Activated CD4-positive, alpha-beta T cell treated with anti-CD3 and anti-CD28 coated beads, Interleukin-10, Interleukin-2, amounts not matched to agents 100 ng/mL and 50 ng/mL, durations not matched to agents 16 hours and 8 hours (primary cell): ENCODE measurements around the gene SORL1.
"Not testable (repeated sequence)": the region's sequence is repeated elsewhere in the genome, so short reads cannot be mapped to it uniquely, and the experiment has no call there.

Experiments used
- DNase-seq: peaks from one replicate; pipeline ENCODE4 v3.0.0-alpha.2; 2020

The SORL1 gene

DNA sequence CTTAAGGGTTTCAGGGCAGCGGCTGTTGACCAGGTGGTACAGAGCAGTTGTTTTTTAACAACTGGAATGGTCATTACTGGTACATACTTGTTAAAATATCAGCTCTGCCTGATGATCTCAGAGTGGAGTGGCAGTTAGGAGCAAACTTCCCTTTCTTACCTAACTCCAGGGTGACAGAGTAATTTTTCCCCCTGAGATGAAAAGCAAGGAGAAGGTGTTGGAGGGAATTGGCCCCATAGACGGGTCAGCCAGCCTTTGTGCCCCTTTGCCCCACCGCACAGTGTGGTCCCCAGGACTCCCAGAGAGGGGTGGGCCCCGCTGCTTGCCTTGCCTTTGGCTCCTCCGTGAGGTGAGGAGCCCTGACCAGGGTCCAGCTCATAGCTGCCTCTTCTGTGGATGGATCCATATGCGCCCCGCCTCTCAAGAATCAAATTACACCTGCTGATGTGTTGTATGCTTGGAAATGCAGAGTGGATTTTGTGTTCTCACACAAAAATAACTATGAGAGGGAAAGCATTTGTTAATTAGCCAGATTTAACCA, 27.7 kb downstream of the SORL1 start:
- DNase-seq, result no peak

DNA sequence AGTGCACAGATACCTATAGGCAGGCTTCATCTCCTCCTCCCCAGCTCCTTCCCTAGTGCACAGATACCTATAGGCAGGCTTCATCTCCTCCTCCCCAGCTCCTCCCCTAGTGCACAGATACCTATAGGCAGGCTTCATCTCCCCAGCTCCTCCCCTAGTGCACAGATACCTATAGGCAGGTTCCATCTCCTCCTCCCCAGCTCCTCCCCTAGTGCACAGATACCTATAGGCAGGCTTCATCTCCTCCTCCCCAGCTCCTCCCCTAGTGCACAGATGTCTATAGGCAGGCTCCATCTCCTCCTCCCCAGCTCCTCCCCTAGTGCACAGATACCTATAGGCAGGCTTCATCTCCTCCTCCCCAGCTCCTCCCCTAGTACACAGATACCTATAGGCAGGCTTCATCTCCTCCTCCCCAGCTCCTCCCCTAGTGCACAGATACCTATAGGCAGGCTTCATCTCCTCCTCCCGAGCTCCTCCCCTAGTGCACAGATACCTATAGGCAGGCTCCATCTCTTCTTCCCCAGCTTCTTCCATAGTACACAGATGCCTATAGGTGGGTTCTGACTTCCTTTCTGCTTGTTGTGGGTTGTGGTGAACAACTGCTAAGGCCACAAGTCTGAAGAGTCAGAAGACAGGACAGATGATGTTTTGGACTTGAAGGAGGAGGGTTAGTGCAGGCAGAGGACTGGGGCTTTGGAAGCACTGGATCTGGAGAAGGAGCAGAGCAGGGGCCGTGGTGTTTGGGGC, 29.5 kb downstream of the SORL1 start:
- DNase-seq, result peak; percentile 87

DNA sequence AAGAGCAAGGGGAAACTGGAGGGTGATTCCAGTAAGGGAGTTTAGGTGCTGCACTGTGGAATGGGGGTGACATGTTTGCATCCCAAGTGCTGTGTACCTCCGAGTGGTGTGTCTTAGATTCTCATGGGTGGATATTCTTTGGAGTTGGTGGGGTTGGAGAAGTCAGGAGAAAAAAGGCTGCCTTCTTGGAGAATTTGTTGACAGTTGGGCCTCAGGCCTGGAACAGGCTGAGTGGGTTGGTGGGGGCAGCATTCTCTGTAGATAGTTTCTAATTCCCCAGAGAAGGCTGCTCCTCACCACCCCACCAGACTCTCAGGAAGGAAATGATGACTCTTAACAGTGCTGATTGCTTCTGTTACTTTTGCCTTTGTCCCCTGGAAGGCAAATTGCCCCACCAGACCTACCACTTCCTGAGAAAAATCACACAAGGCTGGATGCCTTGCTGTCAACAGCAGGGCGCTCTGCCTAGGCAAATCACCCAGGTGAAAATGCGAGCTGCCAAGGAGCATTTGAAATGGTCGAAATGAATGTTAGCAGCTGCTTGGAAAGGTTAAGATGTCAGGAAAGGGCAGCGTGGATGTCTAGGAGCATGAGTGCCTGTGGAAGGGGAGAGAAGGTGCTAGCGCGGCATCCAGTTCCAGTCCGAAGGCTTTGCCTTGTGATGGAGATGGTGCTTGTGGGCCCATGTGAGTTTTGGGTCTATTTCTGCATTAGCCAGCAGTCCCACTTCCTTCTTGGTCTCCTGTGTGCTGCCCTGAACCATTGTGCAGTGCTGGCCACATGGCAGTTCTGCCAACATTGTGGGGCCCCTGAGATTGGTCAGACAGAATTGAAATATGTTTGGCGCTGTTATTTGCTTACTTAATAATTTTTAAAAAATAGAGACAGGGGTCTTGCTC, 30.4 kb downstream of the SORL1 start:
- peak; percentile 84 for DNase-seq

DNA sequence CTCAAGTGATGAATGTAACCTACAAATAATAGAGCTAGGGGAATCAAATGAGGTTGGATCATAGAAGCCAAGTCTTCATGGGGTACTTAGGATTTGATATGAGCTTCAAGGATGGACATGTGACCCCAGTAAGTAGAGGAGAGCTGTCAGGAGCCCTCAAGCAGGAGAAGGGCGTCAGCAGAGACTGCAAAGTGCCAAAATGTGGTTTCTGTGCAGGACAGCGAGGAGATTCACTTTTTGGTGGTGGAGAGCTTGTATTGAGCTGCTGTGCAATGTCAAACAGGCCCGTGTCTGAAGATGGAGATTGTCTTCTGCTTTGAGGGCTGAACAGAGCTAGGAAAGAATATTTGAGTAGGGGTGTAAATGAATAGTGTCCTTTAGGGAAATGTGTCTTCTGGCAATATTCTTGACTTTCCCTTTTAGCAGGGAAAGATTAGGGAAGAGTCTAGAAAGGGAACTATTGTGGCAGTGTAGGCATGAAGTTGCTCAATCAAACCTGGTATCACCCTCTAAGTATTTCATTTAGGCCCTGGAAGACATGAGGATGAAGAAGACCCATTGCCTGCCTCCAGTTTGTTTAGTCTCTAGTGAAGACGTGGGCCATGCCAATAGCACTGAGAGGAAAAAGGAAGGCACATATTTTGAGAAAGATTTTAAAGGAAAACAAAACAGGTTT, 31.8 kb downstream of the SORL1 start:
- DNase-seq, result no peak

DNA sequence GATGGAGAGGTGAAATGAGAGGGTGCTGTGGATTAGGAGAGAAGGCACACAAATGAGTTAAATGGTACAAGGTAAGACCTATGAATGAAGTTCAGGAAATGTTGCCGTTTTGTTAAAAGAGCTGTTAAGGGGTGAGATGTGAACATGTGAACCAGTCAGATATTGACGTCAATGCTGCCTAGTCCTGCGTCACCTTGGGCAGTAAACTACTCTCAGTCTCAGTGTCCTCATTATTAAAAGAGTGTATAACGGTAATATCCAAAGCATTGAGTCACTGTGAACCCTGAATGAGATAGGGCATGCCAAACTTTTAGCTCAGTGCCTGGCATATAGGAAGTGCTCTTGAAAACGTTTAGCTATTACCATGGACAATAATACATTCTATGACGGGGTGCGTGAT, 33.1 kb downstream of the SORL1 start:
- no peak for DNase-seq

DNA sequence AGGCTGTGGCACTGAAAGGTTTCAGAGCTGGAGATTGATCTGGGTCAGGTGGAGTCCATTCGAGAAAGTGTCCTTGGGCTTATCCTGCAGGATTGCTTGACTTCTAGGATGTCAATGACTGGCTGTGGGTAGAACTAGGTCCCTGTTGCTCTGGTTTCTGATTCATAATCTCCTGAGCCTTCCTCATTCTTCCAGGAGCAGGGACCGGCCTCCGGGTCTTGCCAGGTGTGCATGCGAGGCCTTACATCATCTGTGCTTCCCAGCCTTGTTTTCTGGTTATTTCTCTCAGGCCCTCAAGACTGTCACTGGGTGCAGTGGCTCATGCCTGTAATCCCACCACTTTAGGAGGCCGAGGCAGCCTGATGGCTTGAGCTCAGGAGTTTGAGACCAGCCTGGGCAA, 33.9 kb downstream of the SORL1 start:
- DNase-seq, result no peak

DNA sequence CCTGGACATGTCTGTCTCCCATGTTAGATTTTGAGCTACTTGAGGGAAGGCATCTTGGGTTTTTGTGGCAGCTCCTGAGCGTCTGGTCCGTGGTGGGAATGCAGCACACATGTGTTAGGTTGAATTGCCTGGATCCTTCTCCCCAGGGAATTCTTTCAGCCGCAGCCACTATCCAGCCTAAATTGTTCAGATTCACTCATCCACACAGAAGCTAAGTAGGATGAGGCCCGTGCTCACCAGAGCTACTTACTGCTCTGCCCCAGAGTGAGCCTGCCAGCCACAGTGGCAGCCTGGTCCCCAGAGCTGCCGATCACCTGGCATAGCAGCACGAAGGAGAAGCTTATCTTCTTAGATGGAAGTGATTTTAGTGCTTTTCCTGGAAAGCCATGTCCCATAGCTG, 35.1 kb downstream of the SORL1 start:
- no peak for DNase-seq

DNA sequence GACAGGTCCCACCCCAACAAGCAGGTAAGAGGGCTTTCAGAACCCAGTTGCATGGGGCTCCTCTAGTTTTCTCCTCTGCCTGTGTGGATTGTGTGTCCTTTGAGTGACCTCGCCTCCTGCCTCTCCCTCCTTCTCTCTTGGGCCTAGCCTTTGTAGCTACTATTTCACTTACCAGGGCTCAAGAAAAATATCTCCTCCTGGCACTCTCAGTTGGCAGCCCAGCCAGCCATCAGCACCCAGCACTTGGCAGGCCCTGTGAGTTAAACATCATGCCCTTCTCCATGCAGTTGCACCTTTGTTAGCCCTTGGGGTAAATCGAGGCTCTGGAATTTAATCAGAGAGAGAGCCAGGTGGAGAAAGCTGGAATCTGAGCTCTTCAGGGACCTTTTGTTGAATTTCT, 36.1 kb downstream of the SORL1 start:
- DNase-seq, result no peak

DNA sequence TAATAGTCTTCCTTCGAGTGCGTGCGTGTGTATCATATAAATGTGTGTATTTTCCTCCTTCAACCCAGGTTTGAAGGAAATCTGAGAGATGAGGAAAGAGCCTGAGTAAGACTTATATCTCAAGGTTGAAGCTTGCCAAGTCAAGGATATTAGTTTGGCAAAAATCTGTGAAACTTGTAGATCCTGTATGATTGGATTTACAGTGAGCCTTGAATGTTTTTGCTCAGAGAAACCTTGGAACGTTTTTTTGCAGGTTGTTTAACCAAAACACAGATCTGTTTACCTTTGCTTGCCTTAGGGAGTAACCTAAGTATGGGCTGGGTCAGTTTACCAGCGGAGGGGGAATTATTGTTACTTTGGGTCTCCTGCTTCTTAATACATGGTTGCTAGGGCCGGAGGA, 36.5 kb downstream of the SORL1 start:
- DNase-seq, result no peak

DNA sequence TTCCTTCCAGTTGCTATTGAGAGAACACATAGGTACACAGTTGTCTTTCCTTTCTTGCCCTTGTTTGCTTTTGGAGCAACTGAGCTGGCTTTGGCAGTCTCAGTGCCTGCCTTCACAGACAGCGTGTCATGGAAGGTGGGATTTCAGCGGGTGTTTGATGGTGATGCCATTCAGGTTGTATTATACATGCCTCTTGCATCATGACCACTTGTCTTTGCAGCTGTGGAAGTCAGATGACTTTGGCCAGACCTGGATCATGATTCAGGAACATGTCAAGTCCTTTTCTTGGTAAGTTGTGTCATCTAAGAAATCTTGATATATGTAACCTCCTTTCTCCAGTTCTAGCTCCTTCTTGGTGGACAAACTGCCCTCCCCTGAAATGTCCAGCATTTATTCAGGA, 37.7 kb downstream of the SORL1 start:
- DNase-seq, result no peak

DNA sequence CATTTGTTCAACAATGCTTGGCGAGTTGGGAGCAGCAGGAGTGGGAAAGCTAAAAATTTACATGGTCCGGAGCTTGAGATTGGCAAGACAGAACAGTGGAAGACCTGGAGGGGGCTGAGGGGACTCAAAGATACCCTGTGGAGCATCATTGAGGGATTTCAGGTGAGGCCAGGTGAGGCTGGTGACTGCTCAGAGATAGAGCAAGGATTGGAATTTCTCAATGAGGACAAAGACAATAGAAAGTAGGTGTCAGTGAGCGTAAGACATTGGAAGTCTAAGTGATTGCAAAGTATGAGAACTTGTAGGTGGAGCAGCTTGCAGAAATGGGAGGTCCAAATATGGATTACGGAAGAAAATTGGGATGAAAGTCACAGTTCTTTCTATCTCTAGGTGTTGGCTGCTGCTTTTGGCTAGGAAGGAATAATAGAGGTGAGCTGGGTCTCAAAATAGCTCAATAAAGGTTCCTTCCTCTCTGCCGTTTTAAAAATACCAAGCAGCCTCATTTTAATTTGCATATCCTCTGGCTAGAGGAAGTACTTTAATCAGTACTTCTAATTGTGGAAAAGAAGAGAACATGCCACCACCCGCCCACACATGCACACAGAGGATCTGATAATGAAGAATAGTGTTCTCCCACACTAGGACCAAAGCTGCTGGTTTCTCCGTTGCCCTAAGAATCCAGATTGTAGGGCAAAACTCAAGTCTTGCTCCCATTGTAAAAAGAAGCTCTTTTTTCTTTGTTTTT, 42.4 kb downstream of the SORL1 start:
- peak; percentile 26 for DNase-seq

DNA sequence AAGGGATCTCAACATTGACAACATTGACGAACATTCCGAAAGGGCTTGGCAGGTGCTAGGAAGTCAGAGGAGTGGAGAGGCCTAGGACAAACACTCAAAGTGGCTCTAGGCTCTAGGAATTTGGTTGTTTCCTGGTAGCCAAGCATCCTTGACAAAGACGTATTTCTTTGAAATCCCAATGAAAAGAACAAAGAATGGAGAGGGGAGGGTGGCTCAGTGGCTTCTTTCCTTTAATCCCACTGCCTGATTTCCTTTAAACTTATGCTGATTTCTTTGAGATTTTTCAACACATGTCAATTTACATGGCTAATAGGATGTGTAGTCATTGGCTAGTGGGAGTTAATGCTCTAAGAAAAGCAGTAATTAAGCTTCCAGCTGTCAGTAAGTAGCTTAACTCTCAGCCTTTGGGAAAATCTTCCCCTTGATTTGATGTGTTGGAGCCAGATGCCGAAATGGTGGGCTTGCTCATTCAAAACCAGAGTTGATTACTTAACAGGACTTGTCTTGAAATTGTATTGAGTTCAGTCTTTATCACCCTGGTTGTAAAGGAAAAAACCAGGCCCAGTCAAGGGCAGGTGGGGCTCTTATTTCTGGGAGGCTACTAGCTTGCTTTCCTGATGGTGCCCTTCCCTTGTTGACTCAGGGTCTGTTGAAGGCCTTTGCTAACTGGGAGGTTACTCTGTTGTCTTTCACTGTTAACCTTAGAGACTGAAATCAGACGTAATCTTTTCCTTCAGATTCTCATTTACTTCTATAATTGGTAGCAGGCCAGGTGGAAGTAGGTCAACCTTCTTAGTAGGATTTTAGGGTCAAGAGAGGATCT, 45.3 kb downstream of the SORL1 start:
- no peak for DNase-seq

DNA sequence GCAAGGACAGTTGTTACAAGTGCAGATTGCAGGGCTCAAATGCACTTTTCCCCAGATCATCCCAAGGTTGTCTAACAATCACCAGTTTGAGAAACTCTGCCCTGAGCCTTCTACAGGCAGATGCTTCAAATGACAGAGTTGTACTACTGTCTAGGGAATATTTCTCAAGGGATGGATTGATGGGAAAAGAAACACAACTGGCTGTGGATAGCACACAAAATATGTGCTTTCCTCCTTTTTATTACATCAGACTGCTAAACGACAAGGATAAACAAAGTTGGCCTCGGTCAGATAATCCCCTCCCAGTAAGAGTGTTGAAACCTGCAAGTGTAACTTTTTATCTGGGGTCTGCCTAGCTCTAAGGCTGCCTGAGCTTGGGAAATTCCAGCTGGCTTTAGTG, 47.3 kb downstream of the SORL1 start:
- no peak for DNase-seq

DNA sequence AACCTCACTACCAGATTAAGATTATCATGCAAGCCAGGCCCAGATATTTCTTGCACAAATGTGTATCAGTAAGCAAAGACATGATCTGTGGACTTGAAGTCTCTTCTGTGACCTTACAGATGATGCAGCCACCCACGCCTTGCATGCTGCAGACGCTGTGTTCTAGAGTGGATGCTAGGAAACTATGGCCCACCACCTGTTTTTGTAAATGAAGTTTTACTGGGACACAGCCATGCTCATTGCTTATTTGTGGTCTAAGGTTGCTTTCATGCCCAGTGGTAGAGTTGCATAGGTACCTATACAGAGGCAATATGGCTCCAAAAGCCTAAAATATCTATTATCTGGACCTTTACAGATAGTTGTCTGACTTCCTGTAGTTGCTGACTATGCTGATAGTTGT, 48.2 kb downstream of the SORL1 start:
- no peak for DNase-seq

DNA sequence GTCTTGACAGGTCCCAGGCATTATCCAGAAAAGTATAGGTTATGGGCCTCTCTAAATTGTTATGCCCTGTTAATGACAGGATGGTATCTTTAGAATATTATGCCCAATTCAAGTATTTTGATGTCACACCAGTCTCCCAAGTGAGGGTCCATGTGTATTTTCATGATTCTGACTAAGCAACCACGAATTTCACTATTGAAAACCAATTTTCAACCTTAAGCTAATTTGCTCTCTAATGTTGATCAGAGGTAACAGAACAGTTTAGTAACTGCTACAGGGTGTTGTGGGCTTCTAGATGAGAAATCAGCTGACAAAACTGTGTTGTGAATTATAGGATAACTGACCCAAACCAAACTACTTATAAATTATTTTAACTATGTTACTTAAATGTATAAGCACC, 48.6 kb downstream of the SORL1 start:
- no peak for DNase-seq

DNA sequence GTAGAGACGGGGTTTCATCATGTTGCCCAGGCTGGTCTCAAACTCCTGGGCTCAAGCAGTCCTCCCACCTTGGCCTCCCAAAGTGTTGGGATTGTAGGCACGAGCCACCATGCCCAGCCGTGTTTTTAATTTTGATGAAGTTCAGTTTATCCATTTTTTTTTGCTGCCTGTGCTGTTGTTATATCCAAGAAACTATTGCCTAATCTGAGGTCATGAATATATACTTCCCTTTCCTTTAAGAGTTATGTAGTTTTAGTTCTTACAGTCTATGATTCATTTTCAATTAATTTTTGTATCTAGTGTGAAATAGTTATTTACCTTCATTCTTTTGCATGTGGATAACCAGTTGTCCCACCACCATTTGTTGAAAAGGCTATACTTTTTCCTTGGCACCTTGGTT, 50.9 kb downstream of the SORL1 start:
- DNase-seq, result no peak

DNA sequence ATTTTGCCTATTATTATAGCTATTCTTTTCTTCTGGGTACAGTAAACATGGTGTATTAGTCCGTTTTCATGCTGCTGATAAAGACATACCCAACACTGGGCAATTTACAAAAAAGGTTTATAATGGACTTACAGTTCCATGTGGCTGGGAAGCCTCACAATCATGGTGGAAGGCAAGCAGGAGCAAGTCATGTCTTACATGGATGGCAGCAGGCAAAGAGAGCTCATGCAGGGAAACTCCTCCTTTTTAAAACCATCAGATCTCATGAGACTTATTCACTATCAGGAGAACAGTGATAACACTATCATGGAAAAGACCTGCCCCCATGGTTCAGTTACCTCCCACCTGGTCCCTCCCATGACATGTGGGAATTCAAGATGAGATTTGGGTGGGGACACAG, 54.1 kb downstream of the SORL1 start:
- not testable (repeated sequence) for DNase-seq

DNA sequence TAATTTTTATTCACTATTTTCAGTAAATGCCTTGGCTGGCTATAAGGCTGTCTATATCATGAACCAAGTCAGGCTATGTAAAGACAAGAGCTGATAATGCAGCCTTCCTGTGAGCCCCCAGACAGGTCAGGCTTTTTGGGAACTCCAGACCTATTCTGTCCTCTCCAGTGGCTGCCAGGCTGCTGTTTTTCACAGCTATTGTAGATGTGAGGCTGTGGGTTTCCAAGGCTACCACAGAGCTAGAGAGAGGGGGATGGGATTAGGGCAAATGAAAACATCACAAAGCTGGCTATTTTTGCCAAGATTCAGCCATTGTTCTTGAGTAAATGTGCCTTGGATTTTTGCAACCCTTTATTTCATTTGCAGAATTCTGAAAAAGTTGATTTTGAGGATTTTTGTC, 56.3 kb downstream of the SORL1 start:
- DNase-seq, result no peak

DNA sequence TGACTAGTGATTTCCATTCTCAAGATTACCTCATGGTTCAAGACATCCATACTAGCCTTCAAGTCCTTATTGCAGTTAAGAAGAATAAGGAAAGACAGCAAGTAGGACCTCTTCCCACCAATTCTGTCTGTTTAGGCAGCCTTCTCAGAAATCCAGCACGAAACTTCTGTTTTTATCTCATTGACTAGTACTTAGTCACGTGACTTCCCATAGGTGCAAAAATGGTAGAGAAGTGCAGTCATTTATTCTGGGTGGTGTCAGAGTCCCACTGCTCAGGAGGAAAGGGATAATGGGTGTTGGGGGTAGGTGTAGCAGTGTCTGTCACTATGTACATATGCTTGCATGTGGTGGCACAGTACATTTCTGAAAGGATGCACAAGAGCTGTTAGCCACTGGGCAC, 58.3 kb downstream of the SORL1 start:
- no peak for DNase-seq

DNA sequence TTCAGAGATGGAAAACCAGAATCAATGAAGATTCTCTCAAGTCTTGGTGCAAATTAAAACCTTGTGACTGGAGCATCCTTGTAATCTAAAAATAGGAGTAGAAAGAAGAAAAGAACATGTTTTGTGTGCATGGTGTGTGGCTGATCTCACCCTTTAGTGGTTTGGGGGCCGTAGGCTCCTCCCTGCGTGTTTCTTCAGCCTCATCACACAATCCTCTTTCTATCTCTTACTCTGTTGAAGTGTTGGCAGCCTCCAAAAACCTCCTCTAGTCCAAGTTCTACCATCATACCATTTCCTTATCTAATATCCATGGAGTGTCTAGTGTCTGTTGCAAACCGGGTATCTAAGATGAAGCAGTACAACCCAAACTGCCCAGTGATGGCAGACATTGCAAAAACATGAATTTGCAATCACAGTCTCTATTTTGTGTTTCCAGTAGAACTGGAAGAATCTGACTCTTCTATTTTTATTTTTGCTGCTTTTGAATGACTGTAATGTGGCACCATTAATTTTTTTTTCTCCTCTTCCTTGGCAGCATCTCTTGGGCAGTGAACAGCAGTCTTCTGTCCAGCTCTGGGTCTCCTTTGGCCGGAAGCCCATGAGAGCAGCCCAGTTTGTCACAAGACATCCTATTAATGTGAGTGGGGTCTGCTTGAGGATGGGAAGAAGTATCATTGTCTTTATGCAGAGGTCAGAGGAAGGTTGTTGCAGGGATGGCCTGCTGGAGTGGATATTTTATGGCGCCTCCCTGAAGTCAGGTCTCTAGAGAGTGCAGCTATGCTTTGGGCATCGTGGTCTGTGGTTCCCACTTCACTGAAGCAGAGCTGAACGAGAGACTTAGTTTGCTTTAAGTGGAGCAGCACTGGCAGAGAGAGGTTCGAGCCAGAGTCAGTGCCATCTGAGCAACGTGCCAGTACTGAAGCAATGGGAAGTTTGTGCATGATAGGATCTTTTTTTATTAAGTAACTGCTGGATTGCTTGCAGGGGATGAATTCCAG, 60.7 kb downstream of the SORL1 start:
- no peak for DNase-seq

DNA sequence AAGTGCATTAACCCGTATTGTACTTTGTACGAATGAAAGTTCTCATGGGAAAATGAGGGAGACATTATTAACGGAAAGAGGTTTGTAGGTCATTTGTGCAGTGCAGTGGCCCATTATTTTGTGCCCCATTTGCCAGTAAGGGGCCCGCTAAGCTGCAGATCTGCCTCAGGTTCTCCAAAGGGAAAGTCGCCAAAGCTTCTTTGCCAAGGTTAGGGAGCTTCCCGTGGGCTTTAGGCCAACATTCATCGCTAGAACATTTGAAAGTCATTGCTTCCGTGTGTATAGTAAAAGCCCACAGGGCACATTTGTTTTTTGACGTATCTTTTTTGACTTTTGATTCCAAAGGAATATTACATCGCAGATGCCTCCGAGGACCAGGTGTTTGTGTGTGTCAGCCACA, 61.7 kb downstream of the SORL1 start:
- DNase-seq, result no peak
